Nephron (organoid): Measurements from ENCODE around the gene ATP6V1G2.
"Not testable (repeated sequence)": the region's sequence is repeated elsewhere in the genome, so short reads cannot be mapped to it uniquely, and the experiment has no call there.

Source experiments
- H3K27ac Mint-ChIP-seq, 3 experiments: 2 replicates each; pipeline ENCODE4 v1.8.0; 2020; ENCODE audit warnings: mixed read lengths in 3 of 3, mild to moderate bottlenecking in 2 of 3, moderate library complexity in 1 of 3
- H3K27me3 Mint-ChIP-seq: 2 replicates; pipeline ENCODE4 v1.8.0; 2021; ENCODE audit warnings: low read depth, mild to moderate bottlenecking, moderate library complexity, mixed read lengths
- H3K36me3 Mint-ChIP-seq: 2 replicates; pipeline ENCODE4 v1.8.0; 2020; ENCODE audit warnings: low read depth, mixed read lengths
- H3K4me1 Mint-ChIP-seq: 2 replicates; pipeline ENCODE4 v1.8.0; 2020; ENCODE audit warnings: mixed read lengths
- H3K4me3 Mint-ChIP-seq, 3 experiments: 2 replicates each; pipeline ENCODE4 v1.8.0; 2020; ENCODE audit warnings: mild to moderate bottlenecking in 3 of 3, mixed read lengths in 3 of 3, moderate library complexity in 2 of 3
- H3K9me3 Mint-ChIP-seq: 2 replicates; pipeline ENCODE4 v1.8.0; 2020; ENCODE audit warnings: mixed read lengths
- CTCF ChIP-seq, 3 experiments: fragments of 200-600 bp; sonication (generic); IDR thresholded peaks; one replicate each; pipeline ENCODE4 v1.5.0; 2021; ENCODE audit warnings: antibody characterized with exemption in 3 of 3; ENCODE audit not compliant: unreplicated experiment in 3 of 3

Gene ATP6V1G2

GRCh38 chr6:31546339-31546957 lies at the start of gene ATP6V1G2:
TSS of gene ATP6V1G2 (minus strand) at chr6:31546608. CDS start at chr6:31546559, 49 bp downstream.
- no peaks in the 10 kb centered on the region for H3K27me3 Mint-ChIP-seq
- TF ChIP-seq CTCF (IDR thresholded peaks at IDR 0.05; ENCODE audit: unreplicated experiment in 3 of 3): peak; percentile 92 to 98 (median 95)
- H3K4me1 Mint-ChIP-seq: peaks cover 34% of the 10 kb centered on the region
- peak within 1 kb of the TSS; percentile 83 to 89 (median 84) for H3K4me3 Mint-ChIP-seq
- peaks cover 23% of the 10 kb centered on the region for H3K36me3 Mint-ChIP-seq
- peak within 1 kb of the TSS; percentile 29 to 89 (median 77) for H3K27ac Mint-ChIP-seq
- H3K9me3 Mint-ChIP-seq: no peaks in the 10 kb centered on the region

GRCh38 chr6:31592396-31592771 lies 46.0 kb upstream of the ATP6V1G2 start:
- no peak overlapping the region for H3K27ac Mint-ChIP-seq
- no peak for TF ChIP-seq CTCF (IDR thresholded peaks at IDR 0.05; ENCODE audit: unreplicated experiment in 3 of 3)
- H3K36me3 Mint-ChIP-seq: no peaks in the 10 kb centered on the region
- no peak overlapping the region for H3K4me3 Mint-ChIP-seq
- H3K27me3 Mint-ChIP-seq: peaks cover 12% of the 10 kb centered on the region
- H3K9me3 Mint-ChIP-seq: no peaks in the 10 kb centered on the region
- H3K4me1 Mint-ChIP-seq: peaks cover 7% of the 10 kb centered on the region

GRCh38 chr6:31590691-31591090 lies 44.3 kb upstream of the ATP6V1G2 start:
- Mint-ChIP-seq H3K4me1 (peaks cover 16% of the 10 kb centered on the region), H3K27me3 (peaks cover 14% of the 10 kb centered on the region)
- not testable (repeated sequence) for H3K9me3 Mint-ChIP-seq, H3K27ac Mint-ChIP-seq, H3K4me3 Mint-ChIP-seq, H3K36me3 Mint-ChIP-seq

GRCh38 chr6:31588871-31589650 lies 42.7 kb upstream of the ATP6V1G2 start:
- peaks cover 11% of the 10 kb centered on the region for H3K27me3 Mint-ChIP-seq
- no peaks in the 10 kb centered on the region for H3K9me3 Mint-ChIP-seq
- peaks cover 18% of the 10 kb centered on the region for H3K4me1 Mint-ChIP-seq
- peak overlapping the region in 2 of 3 experiments; percentile 31 to 38 for H3K27ac Mint-ChIP-seq
- no peaks in the 10 kb centered on the region for H3K36me3 Mint-ChIP-seq
- TF ChIP-seq CTCF (IDR thresholded peaks at IDR 0.05; ENCODE audit: unreplicated experiment in 3 of 3): no peak
- no peak overlapping the region for H3K4me3 Mint-ChIP-seq

GRCh38 chr6:31587791-31588777 lies 41.7 kb upstream of the ATP6V1G2 start:
- no peak for TF ChIP-seq CTCF (IDR thresholded peaks at IDR 0.05; ENCODE audit: unreplicated experiment in 3 of 3)
- Mint-ChIP-seq H3K27ac (peak overlapping the region in 2 of 3 experiments; percentile 75 to 91), H3K4me3 (peak overlapping the region in 2 of 3 experiments; percentile 45 to 54), H3K27me3 (peaks cover 11% of the 10 kb centered on the region), H3K36me3 (no peaks in the 10 kb centered on the region), H3K4me1 (peaks cover 18% of the 10 kb centered on the region), H3K9me3 (no peaks in the 10 kb centered on the region)
